Erythroblast (primary cell): Measurements from ENCODE around the gene AMER1.

ENCODE experiments used
- GATA1 ChIP-seq: IDR thresholded peaks from 2 replicates; pipeline ENCODE4 v1.6.1; 2011; ENCODE audit warnings: low read depth, mild to moderate bottlenecking, control low read depth, low read length, moderate library complexity
- POLR2A ChIP-seq: IDR thresholded peaks from 2 replicates; pipeline ENCODE4 v1.6.1; 2011; ENCODE audit warnings: mild to moderate bottlenecking, low read length

GRCh38 chrX:64169988-64170387 is 35.5 kb downstream of the AMER1 start:
- TF ChIP-seq POLR2A: no peak
- no peak for TF ChIP-seq GATA1
